GM20431 (cell line): ENCODE measurements around the gene MICB.
"Not testable (repeated sequence)": the region's sequence is repeated elsewhere in the genome, so short reads cannot be mapped to it uniquely, and the experiment has no call there.

Experiments used
- in situ Hi-C: fragments of 300-500 bp; cut with MseI, MboI; formaldehyde crosslinking; loops from one replicate; pipeline ENCODE4 v1.15.0; 2020; ENCODE audit warnings: low sequenced_read_pairs; ENCODE audit not compliant: unreplicated experiment

MICB gene

DNA sequence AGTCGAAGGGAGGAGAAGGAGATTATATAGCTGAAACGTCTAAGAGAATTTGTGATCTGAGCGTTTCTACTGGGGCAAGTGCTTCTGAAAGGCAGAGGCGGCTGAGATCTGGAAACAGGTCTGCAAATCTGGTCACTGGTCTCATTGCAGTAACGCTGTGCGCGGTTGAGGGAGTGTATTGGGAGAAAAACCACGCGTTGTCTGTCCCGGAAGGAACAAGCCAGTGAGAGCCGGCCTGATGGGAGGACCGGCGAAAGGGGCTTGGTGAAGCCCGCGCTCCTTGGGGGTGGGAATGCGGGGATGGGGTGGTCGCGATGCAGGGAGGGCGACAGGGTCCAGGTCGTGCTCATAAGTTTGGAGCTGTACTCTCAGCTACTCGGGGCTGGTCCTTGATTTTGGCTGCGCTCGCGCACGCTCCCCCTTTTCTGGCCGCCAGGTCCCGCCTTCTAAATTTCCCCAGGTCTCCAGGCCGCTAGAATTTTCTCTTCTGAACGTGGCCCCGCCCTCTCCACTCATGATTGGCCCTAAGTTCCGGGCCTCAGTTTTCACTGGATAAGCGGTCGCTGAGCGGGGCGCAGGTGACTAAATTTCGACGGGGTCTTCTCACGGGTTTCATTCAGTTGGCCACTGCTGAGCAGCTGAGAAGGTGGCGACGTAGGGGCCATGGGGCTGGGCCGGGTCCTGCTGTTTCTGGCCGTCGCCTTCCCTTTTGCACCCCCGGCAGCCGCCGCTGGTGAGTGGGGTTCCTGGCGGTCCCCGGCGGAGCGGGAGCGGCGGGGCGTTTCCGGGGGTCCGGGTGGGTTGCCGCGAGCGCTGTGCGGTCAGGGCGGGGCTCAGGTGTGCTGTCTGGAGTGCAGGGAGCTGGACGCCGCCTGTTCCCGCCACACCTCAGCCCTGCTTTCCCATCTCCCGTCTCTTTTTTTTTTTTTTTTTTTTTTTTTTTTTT is at the start of gene MICB:
MICB (plus strand) TSS at position 615 of the 946 bp plus-strand sequence; CDS start at position 664, 49 bp downstream.
- in situ Hi-C loops: no loop called here

DNA sequence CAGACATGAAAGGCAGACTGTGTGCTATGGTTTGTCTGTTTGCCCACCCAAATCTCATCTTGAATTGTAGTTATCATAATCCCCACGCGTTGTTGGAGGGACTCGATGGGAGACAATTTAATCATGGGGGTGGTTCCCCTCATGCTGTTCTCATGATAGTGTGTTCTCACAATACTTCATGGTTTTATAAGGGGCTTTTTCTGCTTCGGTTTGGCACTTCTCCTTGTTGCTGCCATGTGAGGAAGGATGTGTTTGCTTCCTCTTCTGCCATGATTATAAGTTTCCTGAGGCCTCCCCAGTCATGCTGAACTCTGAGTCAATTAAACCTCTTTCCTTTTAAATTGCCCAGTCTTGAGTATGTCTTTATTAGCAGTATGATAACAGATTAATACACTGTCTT is 47.2 kb upstream of the MICB start:
- in situ Hi-C loops: no loop called here

DNA sequence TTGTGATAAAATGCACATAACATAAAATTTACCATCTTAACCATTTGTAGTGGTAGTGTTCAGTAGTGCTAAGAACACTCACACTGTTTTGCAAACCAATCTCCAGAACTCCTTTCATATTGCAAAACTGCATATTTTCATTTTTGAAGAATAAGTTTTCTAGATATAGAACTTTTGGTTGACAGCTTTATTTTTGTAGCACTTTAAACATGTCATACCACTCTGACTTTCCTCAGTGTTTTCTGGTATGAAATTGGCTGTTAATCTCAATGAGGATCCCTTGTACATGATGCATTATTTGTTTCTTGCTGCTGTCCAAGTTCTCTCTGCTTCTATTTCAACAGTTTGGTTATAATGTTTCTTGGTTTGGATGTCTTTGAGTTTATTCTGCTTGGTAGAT is 45.1 kb upstream of the MICB start:
- in situ Hi-C loops: no loop called here

DNA sequence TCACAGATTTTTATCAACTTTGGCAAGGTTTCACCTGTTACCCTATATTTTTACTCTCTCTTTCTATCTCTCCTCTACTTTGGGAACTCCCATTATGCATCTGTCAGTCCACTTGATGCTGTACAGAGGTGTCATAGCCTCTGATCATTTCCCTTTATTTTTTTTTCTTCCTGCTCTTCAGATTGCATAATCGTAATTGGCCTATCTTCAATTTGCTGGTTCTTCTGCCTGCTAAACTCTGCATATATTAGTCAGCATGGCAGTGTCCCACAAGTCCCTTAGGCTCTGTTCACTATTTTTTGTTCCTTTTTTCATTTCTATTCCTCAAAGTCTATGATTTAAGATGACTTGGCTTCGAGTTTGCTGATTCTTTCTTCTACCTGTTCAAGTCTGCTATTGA is 44.7 kb upstream of the MICB start:
- in situ Hi-C loops: no loop called here

DNA sequence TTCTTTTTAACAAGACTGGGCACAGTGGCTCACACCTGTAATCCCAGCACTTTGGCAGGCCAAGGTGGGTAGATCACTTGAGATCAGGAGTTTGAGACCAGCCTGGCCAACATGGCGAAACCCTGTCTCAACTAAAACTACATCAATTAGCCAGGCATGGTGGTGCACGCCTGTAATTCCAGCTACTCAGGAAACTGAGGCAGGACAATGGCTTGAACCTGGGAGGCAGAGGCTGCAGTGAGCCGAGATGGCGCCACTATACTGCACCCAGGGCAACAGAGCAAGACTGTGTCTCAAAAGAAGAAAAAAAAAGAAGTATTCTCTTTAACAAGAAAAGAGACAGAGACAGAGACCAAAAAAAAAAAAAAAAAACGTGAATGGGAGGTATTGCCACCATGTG is 38.1 kb upstream of the MICB start:
- in situ Hi-C loops: not testable (repeated sequence)

DNA sequence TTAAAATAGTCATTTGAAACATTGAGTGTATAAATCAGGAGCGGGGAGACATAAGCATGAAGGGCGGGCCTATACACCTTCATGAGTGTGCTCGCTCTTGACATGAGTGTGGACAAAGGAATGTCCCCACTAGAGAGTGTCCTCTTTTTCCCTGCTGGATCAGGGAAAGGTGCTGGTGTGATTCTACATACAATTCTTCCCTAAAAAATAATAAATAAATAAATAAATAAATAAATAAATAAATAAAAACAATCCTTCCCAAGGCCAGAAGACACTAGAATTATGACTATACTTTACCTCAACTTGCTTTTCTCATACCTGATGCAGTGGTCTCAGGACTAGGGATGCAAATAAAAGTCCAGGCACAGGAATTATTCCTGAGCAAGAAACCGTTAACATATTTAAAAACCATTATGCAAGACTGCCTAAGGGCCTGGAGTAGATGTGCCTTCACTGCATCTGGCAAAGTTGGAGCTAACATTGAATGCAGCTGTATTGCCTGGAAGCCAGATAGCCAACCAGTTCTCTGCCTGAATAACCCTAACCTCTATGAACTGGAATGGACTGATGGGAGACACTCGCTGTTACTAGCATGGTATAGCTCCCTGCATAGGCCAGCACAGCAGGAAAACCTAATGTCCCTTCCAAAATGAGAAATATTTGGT is 37.5 kb upstream of the MICB start:
- in situ Hi-C loops: no loop called here

DNA sequence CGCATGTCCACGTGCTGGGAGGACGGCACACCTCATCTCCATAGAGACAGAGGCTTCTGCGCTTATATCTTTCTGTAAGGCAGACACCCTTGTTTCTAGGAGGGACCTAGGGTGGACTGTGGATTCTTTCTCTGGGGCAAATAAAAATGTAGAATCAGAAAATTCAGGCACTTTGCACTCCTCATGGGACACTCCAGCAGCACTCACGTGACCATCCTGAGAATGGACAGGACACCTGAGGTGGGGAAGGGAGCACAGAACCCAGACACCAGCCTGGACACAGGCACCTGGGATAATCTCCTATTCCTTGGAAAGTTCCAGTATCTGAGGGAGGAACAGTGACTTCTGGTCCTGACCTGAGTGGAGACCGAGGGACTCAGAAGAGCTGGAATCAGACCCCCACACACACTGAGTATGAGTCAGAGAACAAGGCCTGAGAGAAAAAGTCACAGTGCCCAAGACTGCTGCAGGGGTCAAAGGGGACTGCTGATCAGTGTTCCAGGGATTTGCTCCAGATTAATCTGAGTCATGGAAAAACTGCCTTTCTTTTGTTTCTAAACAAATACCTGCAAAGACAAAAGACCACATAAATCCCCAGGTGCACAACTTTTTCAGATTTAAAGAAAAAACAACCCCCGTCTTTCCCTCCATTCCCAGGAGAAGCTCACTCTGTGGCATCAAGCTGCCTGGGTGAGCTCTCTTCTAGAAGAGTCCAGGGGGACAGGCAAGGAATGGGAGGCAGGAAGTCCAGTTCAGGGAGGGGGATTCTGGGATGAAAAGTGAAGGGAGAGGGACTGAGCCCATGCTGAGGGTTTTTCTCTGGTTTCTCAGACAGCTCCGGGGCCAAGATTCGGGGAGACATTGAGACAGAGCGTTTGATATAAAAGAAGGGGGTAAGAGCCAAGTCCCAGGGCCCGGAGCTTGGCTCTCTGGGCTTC is 35.6 kb upstream of the MICB start:
- in situ Hi-C loops: no loop called here

DNA sequence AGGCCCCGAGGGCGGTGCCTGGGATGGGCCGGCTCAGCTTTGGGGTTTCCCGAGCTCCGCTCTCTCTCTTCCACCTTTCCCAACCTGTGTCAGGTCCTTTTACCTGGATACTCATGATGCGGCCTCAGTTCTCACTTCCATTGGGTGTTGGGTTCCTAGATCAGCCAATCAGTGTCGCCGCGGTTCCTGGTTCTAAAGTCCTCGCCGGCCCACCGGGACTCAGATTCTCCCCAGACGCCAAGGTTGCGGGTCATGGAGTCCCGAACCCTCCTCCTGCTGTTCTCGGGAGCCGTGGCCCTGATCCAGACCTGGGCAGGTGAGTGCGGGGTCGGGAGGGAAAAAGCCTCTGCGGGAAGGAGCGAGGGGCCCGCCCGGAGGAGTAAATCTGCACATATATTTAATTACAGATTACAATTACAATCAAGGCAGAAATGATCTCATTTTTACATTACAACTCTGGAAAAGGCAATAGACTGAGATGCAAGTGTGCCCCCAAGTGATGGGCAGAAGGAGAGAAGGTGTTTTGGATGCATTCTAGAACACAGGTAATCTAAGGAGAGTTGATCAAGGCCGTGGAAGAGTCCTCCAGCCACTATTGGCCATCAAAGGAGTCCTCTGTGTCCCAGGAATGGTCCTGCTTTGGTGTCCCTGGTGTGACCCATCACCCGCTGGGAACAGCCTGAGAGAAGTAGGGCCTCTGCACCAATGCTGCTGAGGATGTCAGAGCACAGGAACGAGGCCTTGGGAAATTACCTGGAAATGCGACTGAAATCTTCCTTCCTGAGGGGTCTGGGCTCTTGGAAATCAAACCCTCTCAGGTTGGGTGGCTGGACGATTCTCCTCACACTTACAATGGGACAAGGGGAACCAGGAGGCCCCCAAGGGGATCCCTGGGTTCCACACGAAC is 34.7 kb upstream of the MICB start:
- in situ Hi-C loops: no loop called here

DNA sequence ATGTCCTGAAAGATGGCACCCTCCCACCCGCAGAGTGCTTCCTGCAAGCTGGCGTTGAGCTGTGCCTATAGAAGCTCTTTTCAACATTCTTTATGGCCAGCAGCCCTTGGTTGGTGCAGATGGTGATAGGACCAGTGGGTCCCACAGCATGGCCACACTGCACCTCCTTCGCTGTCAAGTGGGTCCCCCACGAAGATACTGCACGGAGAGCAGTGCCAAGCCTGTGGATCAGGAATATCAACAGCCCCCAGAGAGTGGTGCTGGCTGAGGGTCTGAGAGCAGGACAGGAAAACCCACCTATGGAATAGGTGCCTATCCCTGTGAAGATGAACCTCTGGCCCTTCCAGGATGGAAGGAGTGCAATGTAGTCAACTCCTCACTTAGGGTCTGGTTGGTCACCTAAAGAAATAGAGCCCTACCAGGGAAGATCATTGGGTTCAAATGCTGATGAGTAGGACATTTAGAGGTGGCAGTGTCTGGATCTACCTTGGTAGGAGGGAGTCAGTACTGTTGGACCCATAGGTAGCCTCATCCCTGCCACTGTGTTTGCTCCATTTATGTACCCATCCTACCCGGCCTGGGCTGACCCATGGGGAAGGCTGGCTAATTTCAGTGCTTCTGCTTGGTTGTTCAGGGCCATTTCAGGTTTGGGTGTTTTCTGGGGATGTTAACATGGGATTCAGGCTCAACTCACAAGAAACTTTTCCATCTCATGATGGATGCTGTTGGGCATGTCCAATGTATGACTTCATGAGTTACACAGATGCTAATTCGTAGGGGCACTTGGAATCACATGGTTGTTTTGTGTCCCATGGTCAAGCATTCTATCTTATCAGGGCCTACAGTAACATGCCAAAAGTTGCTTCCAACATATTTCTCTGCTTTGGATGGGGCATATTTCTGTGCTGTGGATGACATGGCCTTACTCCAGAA is 33.4 kb upstream of the MICB start:
- in situ Hi-C loops: no loop called here

DNA sequence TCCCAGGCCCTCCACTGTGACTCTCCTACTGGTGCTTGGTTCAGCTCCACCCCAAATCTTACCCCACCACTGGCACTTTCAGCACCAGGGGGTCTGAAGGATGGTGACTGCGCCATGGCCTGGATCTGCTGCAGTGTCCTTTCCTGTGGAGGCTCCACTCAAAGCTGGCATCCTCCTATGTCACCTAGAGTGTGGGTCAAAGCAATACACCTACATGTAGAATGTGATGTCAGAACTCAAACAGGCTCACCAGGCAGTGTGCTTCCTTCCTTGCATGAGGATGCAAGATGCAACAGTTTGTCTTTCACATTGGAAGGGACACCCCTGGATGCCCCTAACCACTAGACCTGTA is 32.8 kb upstream of the MICB start:
- in situ Hi-C loops: no loop called here

DNA sequence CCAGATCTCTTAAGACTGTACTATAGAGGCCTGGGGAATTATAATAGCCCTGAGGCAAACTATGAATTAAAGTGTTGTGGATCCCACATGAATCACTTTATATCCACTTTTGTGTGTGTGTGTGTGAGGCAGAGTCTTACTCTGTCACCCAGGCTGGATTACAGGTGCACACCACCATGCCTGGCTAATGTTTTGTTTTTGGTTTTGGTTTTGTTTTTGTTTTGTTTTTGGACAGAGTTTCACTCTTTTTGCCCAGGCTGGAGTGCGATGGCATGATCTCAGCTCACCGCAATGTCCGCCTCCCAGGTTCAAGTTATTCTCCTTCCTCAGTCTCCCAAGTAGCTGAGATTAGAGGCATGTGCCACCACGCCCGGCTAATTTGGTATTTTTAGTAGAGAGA is 32.2 kb upstream of the MICB start:
- in situ Hi-C loops: no loop called here

DNA sequence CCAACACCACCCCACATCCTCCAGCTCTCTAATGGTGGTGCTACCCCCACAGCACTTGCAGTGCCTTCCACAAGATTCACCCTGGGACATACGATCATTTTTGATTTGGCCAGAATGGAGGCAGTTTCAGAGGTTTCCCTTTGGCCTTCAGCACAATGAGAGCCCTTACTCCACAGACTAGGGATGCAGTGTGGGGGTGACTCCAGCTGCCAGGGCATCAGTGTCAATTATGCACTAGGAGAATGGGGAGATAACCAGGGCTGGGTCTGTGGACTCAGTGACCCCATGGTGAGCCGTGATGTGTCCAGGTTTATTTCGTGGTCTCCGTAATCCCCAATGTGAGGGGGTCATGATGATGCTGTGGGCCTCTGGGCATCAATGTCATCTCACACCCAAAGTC is 31.5 kb upstream of the MICB start:
- in situ Hi-C loops: no loop called here

DNA sequence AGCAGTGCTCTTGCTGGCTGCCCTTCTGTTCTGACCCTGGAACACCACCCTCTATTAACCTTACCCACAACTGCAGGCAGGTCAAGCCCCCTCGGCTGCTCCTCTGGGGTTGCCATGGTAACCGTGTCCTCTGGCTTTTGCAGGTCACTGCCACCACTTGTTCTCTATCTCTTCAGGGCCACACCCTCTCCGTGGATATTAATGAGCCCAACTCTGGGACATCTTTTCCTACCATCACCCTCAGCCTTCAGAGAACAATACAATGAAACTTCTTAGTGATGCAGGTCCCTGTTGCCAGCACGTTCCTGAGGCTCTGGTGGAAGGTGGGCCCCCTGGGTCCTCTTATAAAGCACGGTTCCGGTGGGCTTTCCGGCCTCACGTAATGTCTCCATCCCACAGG is 30.8 kb upstream of the MICB start:
- in situ Hi-C loops: no loop called here

DNA sequence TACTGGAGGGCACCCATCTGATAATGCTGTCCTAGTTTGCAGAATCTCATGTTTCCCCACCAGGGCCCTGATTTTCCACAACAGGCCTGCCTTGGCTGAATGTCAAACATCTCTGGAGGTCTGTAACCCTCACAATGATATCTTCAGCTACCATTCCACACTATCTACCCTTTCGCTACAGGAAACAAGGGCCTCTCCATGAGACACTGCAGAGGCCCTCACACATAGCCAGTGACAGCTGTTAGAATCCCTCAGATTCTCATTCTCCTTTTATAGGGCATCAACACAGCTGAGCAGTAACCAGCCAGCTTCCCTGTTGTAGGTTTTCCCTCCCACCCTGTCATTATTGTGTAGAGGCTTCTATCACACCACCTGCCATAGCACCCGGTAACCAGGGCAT is 29.6 kb upstream of the MICB start:
- in situ Hi-C loops: no loop called here

DNA sequence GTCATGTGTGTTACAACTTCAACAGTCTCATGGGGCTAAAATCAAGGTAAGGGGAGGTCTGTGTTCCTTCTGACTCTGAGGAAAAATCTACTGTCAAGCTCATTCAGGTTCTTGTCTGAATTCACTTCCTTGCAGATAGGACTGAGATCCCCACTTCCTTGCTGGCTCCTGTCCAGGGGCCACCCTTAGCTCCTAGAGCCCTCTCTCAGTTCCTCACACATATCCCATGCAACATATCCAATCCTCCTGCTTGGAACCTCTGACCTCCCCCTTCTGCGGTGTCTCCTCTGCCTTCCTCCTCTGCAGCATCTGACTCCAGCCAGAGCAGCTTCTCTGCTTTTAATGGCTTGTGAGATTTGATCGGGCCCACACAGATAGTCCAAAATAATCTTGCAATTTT is 27.1 kb upstream of the MICB start:
- in situ Hi-C loops: no loop called here

DNA sequence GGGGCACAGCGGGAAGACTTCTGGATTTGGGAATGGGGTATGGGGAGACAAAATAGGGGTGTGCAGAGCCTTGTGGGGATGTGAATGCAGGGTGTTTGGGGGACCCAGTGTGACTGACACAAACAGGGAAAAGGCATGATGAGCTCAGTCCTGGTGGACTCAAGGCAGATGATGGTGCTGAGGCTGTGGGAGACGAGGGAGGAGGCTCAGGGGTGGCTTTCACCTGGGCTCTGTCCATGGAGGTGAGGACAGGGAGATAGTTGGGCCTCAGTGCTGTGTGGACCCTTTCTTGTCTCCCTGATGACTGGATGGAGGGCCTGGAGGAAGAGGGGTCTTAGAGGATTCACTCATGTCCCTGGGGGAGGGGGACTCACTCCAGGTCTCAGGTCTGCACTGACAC is 26.2 kb upstream of the MICB start:
- in situ Hi-C loops: no loop called here

DNA sequence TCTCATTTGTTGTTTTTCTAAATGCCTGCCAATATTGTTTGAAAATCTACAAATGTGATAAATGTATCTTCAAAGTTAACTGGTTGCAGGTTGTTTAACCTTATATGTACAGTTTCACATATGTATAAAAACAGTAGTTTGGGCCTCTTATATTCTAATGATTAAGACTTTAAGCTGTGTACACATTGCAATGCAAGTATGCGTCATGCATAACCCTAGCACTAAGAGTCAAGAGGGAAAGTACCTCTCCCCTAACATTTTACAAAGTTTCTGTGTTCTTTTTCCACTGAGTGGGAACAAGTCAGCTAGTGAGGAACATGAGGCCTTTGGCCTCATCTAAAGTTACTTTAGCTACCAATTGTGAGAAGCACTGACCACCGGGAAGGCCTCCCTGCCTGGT is 25.7 kb upstream of the MICB start:
- in situ Hi-C loops: no loop called here

DNA sequence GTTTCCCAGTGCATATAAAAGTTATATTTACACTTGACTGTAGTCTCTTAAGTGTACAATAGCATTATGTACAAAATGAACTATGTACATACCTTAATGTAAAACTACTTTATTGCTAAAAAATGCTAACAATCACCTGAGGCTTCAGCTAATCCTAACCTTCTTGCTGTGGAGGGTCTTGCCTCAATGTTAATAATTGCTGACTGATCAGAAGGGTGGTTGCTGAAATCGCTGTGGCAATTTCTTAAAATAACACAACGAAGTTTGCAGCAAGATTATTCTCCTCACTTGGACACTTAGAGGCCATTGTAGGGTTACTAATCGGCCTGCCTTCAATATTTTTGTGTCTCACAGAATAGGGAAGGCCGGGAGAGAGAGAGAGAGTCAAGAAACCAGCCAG is 24.7 kb upstream of the MICB start:
- in situ Hi-C loops: no loop called here
